PC-9 (cell line): ENCODE measurements around the gene KCNK3. TPM values are rescaled to one million over a fixed set of nuclear protein-coding genes. Genes with fewer than 3 reads are reported as not detected.
"Not testable (repeated sequence)": the region's sequence is repeated elsewhere in the genome, so short reads cannot be mapped to it uniquely, and the experiment has no call there.

Source experiments
- BruUV-seq: library from RNA; stranded (reverse); fragments of 400-500 nt; replicated peaks from 2 replicates; lab custom pipeline; 2021; lab: Mats Ljungman, UMichigan
- CTCF ChIA-PET: fragments of 300-600 bp; sonication (Branson Sonifier 250); formaldehyde crosslinking; loops from one replicate; lab custom pipeline; 2022; ENCODE audit warnings: antibody characterized with exemption; lab: Charles Lee
- POLR2A ChIA-PET: fragments of 300-600 bp; sonication (Branson Sonifier 250); formaldehyde crosslinking; loops from one replicate; lab custom pipeline; 2022; ENCODE audit warnings: antibody characterized with exemption; ENCODE audit not compliant: unreplicated experiment; lab: Charles Lee
- DNase-seq, 2 experiments: peaks; one replicate each; pipeline versions ENCODE4 v3.0.0 to v3.0.0-alpha.2; 2015 to 2022; ENCODE audit warnings: mixed read lengths in 1 of 2
- H2AFZ ChIP-seq: fragments of 200-600 bp; sonication (generic); 2 replicates; pipeline ENCODE4 v1.8.1; 2017; ENCODE audit warnings: antibody characterized with exemption
- H3F3A ChIP-seq: fragments of 200-600 bp; sonication (generic); 2 replicates; pipeline ENCODE4 v1.8.1; 2017; ENCODE audit warnings: antibody characterized with exemption, mild to moderate bottlenecking, low read depth; ENCODE audit not compliant: insufficient read depth
- H3K27ac ChIP-seq: fragments of 200-600 bp; sonication (generic); 2 replicates; pipeline ENCODE4 v1.6.1; 2016; ENCODE audit warnings: mixed run types
- H3K27me3 ChIP-seq: fragments of 200-600 bp; sonication (generic); 2 replicates; pipeline ENCODE4 v1.6.1; 2016; ENCODE audit warnings: low read depth, mixed run types; ENCODE audit not compliant: insufficient read depth
- H3K36me3 ChIP-seq: fragments of 200-600 bp; sonication (generic); 2 replicates; pipeline ENCODE4 v1.6.1; 2016; ENCODE audit warnings: low read depth, mixed run types
- H3K4me1 ChIP-seq: fragments of 200-600 bp; sonication (generic); replicated peaks from 2 replicates; pipeline ENCODE4 v1.6.1; 2016; ENCODE audit warnings: mixed run types; ENCODE audit not compliant: insufficient read depth
- H3K4me2 ChIP-seq: fragments of 200-600 bp; sonication (generic); 2 replicates; pipeline ENCODE4 v1.6.1; 2017; ENCODE audit warnings: mixed run types
- H3K4me3 ChIP-seq: fragments of 200-600 bp; sonication (generic); 2 replicates; pipeline ENCODE4 v1.6.1; 2016; ENCODE audit warnings: mixed run types
- H3K79me2 ChIP-seq: fragments of 200-600 bp; sonication (generic); 2 replicates; pipeline ENCODE4 v1.6.1; 2017; ENCODE audit warnings: low read depth, mixed run types
- H3K9me2 ChIP-seq: fragments of 200-600 bp; sonication (generic); 2 replicates; pipeline ENCODE4 v1.8.1; 2017; ENCODE audit warnings: mild to moderate bottlenecking; ENCODE audit not compliant: insufficient read depth
- H3K9me3 ChIP-seq: fragments of 200-600 bp; sonication (generic); 2 replicates; pipeline ENCODE4 v1.8.1; 2016; ENCODE audit warnings: low read depth; ENCODE audit not compliant: insufficient read depth
- H4K20me1 ChIP-seq: fragments of 200-600 bp; sonication (generic); 2 replicates; pipeline ENCODE4 v1.8.1; 2017; ENCODE audit not compliant: insufficient read depth
- CTCF ChIP-seq: fragments of 200-600 bp; sonication (generic); conservative IDR thresholded peaks from 2 replicates; pipeline ENCODE4 v1.6.1; 2017; ENCODE audit warnings: mixed run types, antibody characterized with exemption, mild to moderate bottlenecking, moderate library complexity
- EZH2 ChIP-seq: fragments of 200-600 bp; sonication (generic); IDR thresholded peaks from 2 replicates; pipeline ENCODE4 v1.8.0; 2017; ENCODE audit warnings: antibody characterized with exemption, low read depth
- intact Hi-C: fragments of 100-400 bp; cut with micrococcal nuclease; formaldehyde crosslinking; loops from one replicate; pipeline ENCODE4 v1.10.0; 2022; ENCODE audit not compliant: unreplicated experiment
- total RNA-seq: library from RNA; stranded (reverse); gene quantifications from 2 replicates; pipeline ENCODE4 v1.2.3, GENCODE V29; 2021

KCNK3 gene
- total RNA-seq, 1 experiment from 2014 or later: not detected

- no peaks in the 10 kb centered on the region for H4K20me1 ChIP-seq
- no peaks in the 10 kb centered on the region for H3F3A ChIP-seq
- H3K9me3 ChIP-seq: no peaks in the 10 kb centered on the region
- TF ChIP-seq CTCF (no peak), EZH2 (no peak)
- H3K4me3 ChIP-seq: no peak overlapping the region
- DNase-seq: no peak
- H2AFZ ChIP-seq: 0 out of 2 replicates have a peak overlapping the region, but pooled peaks have one; percentile 44
- H3K4me2 ChIP-seq: no peak overlapping the region
- no TSS peak for BruUV-seq
- H3K79me2 ChIP-seq: no peaks in the 10 kb centered on the region
- H3K4me1 ChIP-seq: 0 out of 2 replicates have a peak, but pooled peaks cover 4% of the 10 kb centered on the region
- POLR2A ChIA-PET: no interaction called here
- H3K27ac ChIP-seq: no peak overlapping the region
- intact Hi-C loops: no loop called here
- H3K36me3 ChIP-seq: no peaks in the 10 kb centered on the region
- no peaks in the 10 kb centered on the region for H3K27me3 ChIP-seq
- H3K9me2 ChIP-seq: no peaks in the 10 kb centered on the region
- CTCF ChIA-PET: no interaction called here
Measured at GRCh38 chr2:26653207-26654060, 39.1 kb upstream of the KCNK3 start.

GRCh38 chr2:26654061-26654340, 38.5 kb upstream of the KCNK3 start:
- Histone ChIP-seq H3K79me2 (no peaks in the 10 kb centered on the region), H3K27me3 (no peaks in the 10 kb centered on the region), H3K4me2 (no peak overlapping the region), H3K36me3 (no peaks in the 10 kb centered on the region), H3K4me3 (no peak overlapping the region), H3K4me1 (0 out of 2 replicates have a peak, but pooled peaks cover 4% of the 10 kb centered on the region), H3K27ac (no peak overlapping the region), H4K20me1 (no peaks in the 10 kb centered on the region), H3K9me2 (no peaks in the 10 kb centered on the region), H3K9me3 (no peaks in the 10 kb centered on the region), H2AFZ (0 out of 2 replicates have a peak overlapping the region, but pooled peaks have one; percentile 44), H3F3A (no peaks in the 10 kb centered on the region)
- TF ChIP-seq CTCF (no peak), EZH2 (no peak)
- POLR2A ChIA-PET: no interaction called here
- CTCF ChIA-PET: no interaction called here
- no TSS peak for BruUV-seq
- intact Hi-C loops: no loop called here
- no peak for DNase-seq

- H4K20me1 ChIP-seq, H3K9me2 ChIP-seq, H3K79me2 ChIP-seq, H3F3A ChIP-seq, H3K27me3 ChIP-seq, H3K9me3 ChIP-seq, H3K36me3 ChIP-seq, CTCF ChIA-PET, DNase-seq, H3K4me1 ChIP-seq, POLR2A ChIA-PET, BruUV-seq, H3K4me3 ChIP-seq, H3K27ac ChIP-seq, H2AFZ ChIP-seq, H3K4me2 ChIP-seq, intact Hi-C loops: not testable (repeated sequence)
Measured at GRCh38 chr2:26655120-26655519, 37.4 kb upstream of the KCNK3 start.
